GM19351 (cell line): ENCODE results near the gene NPBWR2.

Experiments
- ATAC-seq: cut with Tn5 transposase; IDR thresholded peaks from one replicate; pipeline ENCODE4 v1.9.1; 2021; ENCODE audit warnings: mild to moderate bottlenecking, moderate library complexity; ENCODE audit not compliant: unreplicated experiment

The NPBWR2 gene

GRCh38 chr20:64105846-64106434 is 1.4 kb downstream of the NPBWR2 start:
- no peak for ATAC-seq

GRCh38 chr20:64104667-64105451 is 2.5 kb downstream of the NPBWR2 start:
- ATAC-seq = no peak

- ATAC-seq = no peak
These were observed 3.3 kb downstream of the NPBWR2 start for GRCh38 chr20:64103871-64104666.

- no peak for ATAC-seq
These were observed 4.6 kb downstream of the NPBWR2 start for GRCh38 chr20:64102647-64103354.

GRCh38 chr20:64101731-64102621 is 5.4 kb downstream of the NPBWR2 start:
- ATAC-seq = no peak

- no peak for ATAC-seq
These were observed 6.2 kb downstream of the NPBWR2 start for GRCh38 chr20:64100946-64101688.

GRCh38 chr20:64100566-64100888 is 6.8 kb downstream of the NPBWR2 start:
- ATAC-seq = no peak

GRCh38 chr20:64099880-64100565 is 7.3 kb downstream of the NPBWR2 start:
- no peak for ATAC-seq

GRCh38 chr20:64099086-64099786 is 8.1 kb downstream of the NPBWR2 start:
- no peak for ATAC-seq

- ATAC-seq = no peak
These were observed 8.8 kb downstream of the NPBWR2 start for GRCh38 chr20:64098471-64099013.

- no peak for ATAC-seq
These were observed 10.8 kb downstream of the NPBWR2 start for GRCh38 chr20:64096535-64096934.

GRCh38 chr20:64095927-64096326 is 11.4 kb downstream of the NPBWR2 start:
- no peak for ATAC-seq

GRCh38 chr20:64095455-64095854 is 11.9 kb downstream of the NPBWR2 start:
- no peak for ATAC-seq

- no peak for ATAC-seq
These were observed 14.3 kb downstream of the NPBWR2 start for GRCh38 chr20:64093013-64093503.

GRCh38 chr20:64092258-64093012 is 14.9 kb downstream of the NPBWR2 start:
- ATAC-seq = no peak

GRCh38 chr20:64091770-64092169 is 15.6 kb downstream of the NPBWR2 start:
- no peak for ATAC-seq

- ATAC-seq = no peak
These were observed 16.0 kb downstream of the NPBWR2 start for GRCh38 chr20:64091340-64091739.
